IMR-90 (cell line): ENCODE data around the gene PAPLN. TPM values are rescaled to one million over a fixed set of nuclear protein-coding genes. Genes with fewer than 3 reads are reported as not detected.

Experiments
- ATAC-seq: fragments of 200-7000 bp; cut with Tn5 transposase; 2 replicates; pipeline ENCODE4 v1.9.1; 2020; ENCODE audit warnings: low read depth, mild to moderate bottlenecking, moderate library complexity
- BruUV-seq: library from RNA; stranded (reverse); fragments of 400-500 nt; replicated peaks from 2 replicates; lab custom pipeline; 2021; lab: Mats Ljungman, UMichigan
- CTCF ChIA-PET: fragments of 300-600 bp; formaldehyde crosslinking; extraction: SDS; loops from one replicate; lab custom pipeline; 2021; ENCODE audit warnings: antibody characterized with exemption; lab: Yijun Ruan, JAX
- POLR2A ChIA-PET: fragments of 300-600 bp; sonication (Branson Sonifier 250); formaldehyde crosslinking; loops from one replicate; lab custom pipeline; 2022; ENCODE audit warnings: antibody characterized with exemption; ENCODE audit not compliant: unreplicated experiment; lab: Charles Lee
- DNase-seq: peaks from one replicate; pipeline ENCODE4 v3.0.0; 2013
- H2AFZ ChIP-seq: replicated peaks from 2 replicates; pipeline ENCODE3; 2013; ENCODE audit warnings: low read length, mild to moderate bottlenecking; ENCODE audit not compliant: poor library complexity
- H2AK5ac ChIP-seq: 2 replicates; pipeline ENCODE4 v1.6.1; 2013; ENCODE audit warnings: low read depth, low read length, inconsistent platforms
- H2AK9ac ChIP-seq: replicated peaks from 2 replicates; pipeline ENCODE3; 2013; ENCODE audit warnings: mild to moderate bottlenecking, low read depth, low read length, moderate library complexity; ENCODE audit not compliant: poor library complexity
- H2BK120ac ChIP-seq: 2 replicates; pipeline ENCODE4 v1.6.1; 2013; ENCODE audit warnings: low read depth, low read length, inconsistent platforms
- H2BK15ac ChIP-seq: 3 replicates; pipeline ENCODE4 v1.6.1; 2013; ENCODE audit warnings: low read depth, low read length, inconsistent platforms
- H2BK20ac ChIP-seq: 2 replicates; pipeline ENCODE4 v1.6.1; 2013; ENCODE audit warnings: low read depth, mild to moderate bottlenecking, inconsistent platforms, low read length, moderate library complexity
- H2BK5ac ChIP-seq: 2 replicates; pipeline ENCODE4 v1.6.1; 2013; ENCODE audit warnings: mild to moderate bottlenecking, low read depth, low read length, inconsistent platforms; ENCODE audit not compliant: poor library complexity, severe bottlenecking
- H3K14ac ChIP-seq: replicated peaks from 2 replicates; pipeline ENCODE4 v1.6.1; 2013; ENCODE audit warnings: low read depth, low read length, inconsistent platforms
- H3K18ac ChIP-seq: 2 replicates; pipeline ENCODE4 v1.6.1; 2013; ENCODE audit warnings: low read depth, low read length, control low read depth
- H3K23ac ChIP-seq: 2 replicates; pipeline ENCODE4 v1.6.1; 2013; ENCODE audit warnings: low read depth, low read length, inconsistent platforms
- H3K27ac ChIP-seq: 2 replicates; pipeline ENCODE4 v1.5.1; 2013; ENCODE audit warnings: mild to moderate bottlenecking, control low read depth, low read length; ENCODE audit not compliant: insufficient read depth
- H3K27me3 ChIP-seq: 2 replicates; pipeline ENCODE4 v1.6.1; 2013; ENCODE audit warnings: low read length; ENCODE audit not compliant: control insufficient read depth, insufficient read depth
- H3K36me3 ChIP-seq: 2 replicates; pipeline ENCODE4 v1.6.1; 2013; ENCODE audit warnings: low read length, mixed read lengths; ENCODE audit not compliant: control insufficient read depth, insufficient read depth
- H3K4ac ChIP-seq: 2 replicates; pipeline ENCODE4 v1.6.1; 2013; ENCODE audit warnings: low read depth, low read length, inconsistent platforms
- H3K4me1 ChIP-seq: 2 replicates; pipeline ENCODE4 v1.6.1; 2013; ENCODE audit warnings: low read length, mixed read lengths; ENCODE audit not compliant: control insufficient read depth, insufficient read depth
- H3K4me2 ChIP-seq: 2 replicates; pipeline ENCODE4 v1.6.1; 2013; ENCODE audit warnings: low read depth, mild to moderate bottlenecking, control low read depth, low read length, moderate library complexity
- H3K4me3 ChIP-seq: 2 replicates; pipeline ENCODE4 v1.5.1; 2013; ENCODE audit warnings: low read depth, mild to moderate bottlenecking, control low read depth, low read length, moderate library complexity; ENCODE audit not compliant: insufficient read depth
- H3K56ac ChIP-seq: 2 replicates; pipeline ENCODE4 v1.6.1; 2013; ENCODE audit warnings: low read length, inconsistent platforms; ENCODE audit not compliant: insufficient read depth; ENCODE audit errors: extremely low read depth
- H3K79me1 ChIP-seq, 2 experiments: 2 replicates each; pipeline ENCODE4 v1.6.1; 2013; ENCODE audit warnings: low read length in 2 of 2, inconsistent platforms in 1 of 2, low read depth in 1 of 2
- H3K9ac ChIP-seq: 2 replicates; pipeline ENCODE4 v1.6.1; 2013; ENCODE audit warnings: low read depth, low read length, control low read depth
- H3K9me1 ChIP-seq: 2 replicates; pipeline ENCODE4 v1.6.1; 2013; ENCODE audit warnings: low read length, inconsistent platforms; ENCODE audit not compliant: insufficient read depth
- H3K9me3 ChIP-seq: 2 replicates; pipeline ENCODE4 v1.6.1; 2013; ENCODE audit warnings: low read length; ENCODE audit not compliant: control insufficient read depth, insufficient read depth
- H4K20me1 ChIP-seq: 2 replicates; pipeline ENCODE4 v1.6.1; 2013; ENCODE audit warnings: low read length, inconsistent platforms; ENCODE audit not compliant: insufficient read depth
- H4K5ac ChIP-seq: 2 replicates; pipeline ENCODE4 v1.6.1; 2013; ENCODE audit warnings: mild to moderate bottlenecking, low read depth, low read length, control low read depth
- H4K8ac ChIP-seq, 2 experiments: 2 replicates each; pipeline ENCODE4 v1.6.1; 2013; ENCODE audit warnings: low read depth in 2 of 2, low read length in 2 of 2, control low read depth in 1 of 2, inconsistent platforms in 1 of 2
- H4K91ac ChIP-seq: 2 replicates; pipeline ENCODE4 v1.6.1; 2013; ENCODE audit warnings: low read depth, low read length, inconsistent platforms; ENCODE audit not compliant: insufficient read depth
- BHLHE40 ChIP-seq: fragments of 150-350 bp; IDR thresholded peaks from 2 replicates; pipeline ENCODE4 v1.6.1; 2016; ENCODE audit warnings: mild to moderate bottlenecking, low read depth, low read length
- CEBPB ChIP-seq: IDR thresholded peaks from 2 replicates; pipeline ENCODE4 v1.6.1; 2012; ENCODE audit warnings: low read depth, low read length, improper control_type of control experiment
- CHD1 ChIP-seq: IDR thresholded peaks from 2 replicates; pipeline ENCODE4 v1.6.1; 2012; ENCODE audit warnings: low read depth, low read length, improper control_type of control experiment
- FOS ChIP-seq: fragments of 150-350 bp; IDR thresholded peaks from 2 replicates; pipeline ENCODE4 v1.6.1; 2016; ENCODE audit warnings: low read depth, low read length
- MAFK ChIP-seq: IDR thresholded peaks from 2 replicates; pipeline ENCODE4 v1.6.1; 2012; ENCODE audit warnings: low read depth, low read length, improper control_type of control experiment
- MAZ ChIP-seq: IDR thresholded peaks from 2 replicates; pipeline ENCODE4 v1.6.1; 2012; ENCODE audit warnings: low read depth, mild to moderate bottlenecking, low read length, improper control_type of control experiment, moderate library complexity, borderline replicate concordance
- MXI1 ChIP-seq: IDR thresholded peaks from 2 replicates; pipeline ENCODE4 v1.6.1; 2012; ENCODE audit warnings: low read depth, mild to moderate bottlenecking, low read length, moderate library complexity, borderline replicate concordance
- NFE2L2 ChIP-seq: fragments of 150-350 bp; IDR thresholded peaks from 2 replicates; pipeline ENCODE4 v1.6.1; 2016; ENCODE audit warnings: low read depth, mild to moderate bottlenecking, low read length
- POLR2A ChIP-seq: IDR thresholded peaks from 2 replicates; pipeline ENCODE4 v1.6.1; 2012; ENCODE audit warnings: mild to moderate bottlenecking, low read depth, low read length
- RAD21 ChIP-seq: IDR thresholded peaks from 2 replicates; pipeline ENCODE4 v1.6.1; 2012; ENCODE audit warnings: low read length, improper control_type of control experiment
- RCOR1 ChIP-seq: IDR thresholded peaks from 2 replicates; pipeline ENCODE4 v1.6.1; 2012; ENCODE audit warnings: mild to moderate bottlenecking, low read length, improper control_type of control experiment; ENCODE audit not compliant: insufficient replicate concordance
- RFX5 ChIP-seq: IDR thresholded peaks from 2 replicates; pipeline ENCODE4 v1.8.0; 2012; ENCODE audit warnings: low read depth, mild to moderate bottlenecking, low read length, moderate library complexity
- SMC3 ChIP-seq: fragments of 150-350 bp; IDR thresholded peaks from 2 replicates; pipeline ENCODE4 v1.6.1; 2016; ENCODE audit warnings: low read depth, mild to moderate bottlenecking, antibody characterized with exemption, low read length, moderate library complexity
- USF2 ChIP-seq: fragments of 150-350 bp; IDR thresholded peaks from 2 replicates; pipeline ENCODE4 v1.6.1; 2017; ENCODE audit warnings: mild to moderate bottlenecking, antibody characterized with exemption, low read length, low read depth
- WGBS, 2 experiments: methylation state at CpG; one replicate each; pipeline versions ENCODE4 v1.1.5 to v1.1.7; 2013; ENCODE audit warnings: missing lambda C conversion rate in 2 of 2; ENCODE audit not compliant: insufficient read length in 1 of 2; ENCODE audit errors: extremely low coverage in 2 of 2; 5-methylcytosine and 5-hydroxymethylcytosine counted together
- dilution Hi-C: fragments of 300-500 bp; cut with HindIII; formaldehyde crosslinking; loops from one replicate; pipeline ENCODE4 v1.14.3; 2018; ENCODE audit warnings: low sequenced_read_pairs; ENCODE audit not compliant: unreplicated experiment
- in situ Hi-C: fragments of 300-500 bp; cut with MboI; formaldehyde crosslinking; loops from 3 replicates; pipeline ENCODE4 v1.14.3; 2019; ENCODE audit warnings: low sequenced_read_pairs, inconsistent platforms, mixed read lengths
- intact Hi-C: fragments of 100-400 bp; cut with micrococcal nuclease; formaldehyde crosslinking; loops from 2 replicates; pipeline ENCODE4 v1.10.0; 2022
- polyA plus RNA-seq, 3 experiments: library from polyadenylated mRNA; depleted of rRNA; stranded (reverse); fragments of >200 nt; gene quantifications; 2 replicates each; pipeline ENCODE4 v1.2.3, GENCODE V29; 2012; ENCODE audit warnings: low replicate concordance in 1 of 3
- total RNA-seq: library from RNA; depleted of rRNA; stranded (reverse); fragments of >200 nt; gene quantifications from 2 replicates; pipeline ENCODE4 v1.2.3, GENCODE V29; 2012
- TF ChIP-seq, protein P1 (sequence below): fragments of 150-350 bp; IDR thresholded peaks from 2 replicates; pipeline ENCODE4 v1.6.1; 2016; ENCODE audit warnings: low read depth, mild to moderate bottlenecking, low read length, moderate library complexity, borderline replicate concordance
- TF ChIP-seq, protein P2 (sequence below): conservative IDR thresholded peaks from 2 replicates; pipeline ENCODE4 v1.5.1; 2012; ENCODE audit warnings: mild to moderate bottlenecking, low read depth, low read length, improper control_type of control experiment

PAPLN gene
- total and polyA plus RNA-seq, 2 of the 4 experiments (the other 2 are of a cell fraction) = 0.36 to 1.2 TPM

DNA sequence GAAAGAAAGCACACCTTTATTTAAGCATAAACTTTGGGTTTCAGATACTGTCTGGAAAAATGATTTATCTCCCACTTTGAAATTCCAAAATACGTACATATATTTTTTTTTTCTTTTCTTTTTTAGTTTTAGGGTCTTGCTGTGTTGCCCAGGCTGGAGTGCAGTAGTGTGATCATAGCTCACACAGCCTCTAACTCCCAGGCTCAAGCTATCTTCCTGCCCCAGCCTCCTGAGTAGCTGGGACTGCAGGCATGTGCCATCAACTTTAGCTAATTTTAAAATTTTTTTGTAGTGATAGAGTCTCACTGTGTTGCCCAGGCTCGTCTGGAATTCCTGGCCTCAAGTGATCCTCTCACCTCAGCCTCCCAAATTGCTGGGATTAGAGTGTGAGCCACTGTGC lies 45.9 kb upstream of the PAPLN start:
- in situ Hi-C loops (no loop called here), intact Hi-C loops (no loop called here), dilution Hi-C loops (no loop called here)
- WGBS, 2 experiments = no CpG with 5 or more reads among the region's 2 CpGs
- ChIA-PET CTCF (no interaction called here), POLR2A (no interaction called here)
- no peak overlapping the region for H3K23ac ChIP-seq
- no peak overlapping the region for H2AK9ac ChIP-seq
- H3K56ac ChIP-seq = no peak overlapping the region
- DNase-seq (no peak), ATAC-seq (no peak)
- H4K8ac ChIP-seq = no peak overlapping the region
- H2BK20ac ChIP-seq = no peak overlapping the region
- no peak overlapping the region for H3K27ac ChIP-seq
- H3K27me3 ChIP-seq = no peaks in the 10 kb centered on the region
- no peaks in the 10 kb centered on the region for H3K9me3 ChIP-seq
- H3K4me2 ChIP-seq = no peak overlapping the region
- no TSS peak for BruUV-seq
- H4K20me1 ChIP-seq = 0 out of 2 replicates have a peak, but pooled peaks cover 4% of the 10 kb centered on the region
- H3K4me3 ChIP-seq = no peak overlapping the region
- no peak overlapping the region for H3K9ac ChIP-seq
- no peak overlapping the region for H2BK5ac ChIP-seq
- H3K4ac ChIP-seq = no peak overlapping the region
- H3K18ac ChIP-seq = no peak overlapping the region
- H3K36me3 ChIP-seq = peaks cover 32% of the 10 kb centered on the region
- H2AK5ac ChIP-seq = no peak overlapping the region
- H4K91ac ChIP-seq = no peak overlapping the region
- TF ChIP-seq, protein P1, sequence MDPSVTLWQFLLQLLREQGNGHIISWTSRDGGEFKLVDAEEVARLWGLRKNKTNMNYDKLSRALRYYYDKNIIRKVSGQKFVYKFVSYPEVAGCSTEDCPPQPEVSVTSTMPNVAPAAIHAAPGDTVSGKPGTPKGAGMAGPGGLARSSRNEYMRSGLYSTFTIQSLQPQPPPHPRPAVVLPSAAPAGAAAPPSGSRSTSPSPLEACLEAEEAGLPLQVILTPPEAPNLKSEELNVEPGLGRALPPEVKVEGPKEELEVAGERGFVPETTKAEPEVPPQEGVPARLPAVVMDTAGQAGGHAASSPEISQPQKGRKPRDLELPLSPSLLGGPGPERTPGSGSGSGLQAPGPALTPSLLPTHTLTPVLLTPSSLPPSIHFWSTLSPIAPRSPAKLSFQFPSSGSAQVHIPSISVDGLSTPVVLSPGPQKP = no peak
- TF ChIP-seq MAFK = no peak
- TF ChIP-seq CEBPB = no peak
- no peak for TF ChIP-seq RFX5
- TF ChIP-seq POLR2A = no peak
- no peak for TF ChIP-seq SMC3
- TF ChIP-seq MAZ = no peak
- no peak for TF ChIP-seq FOS
- TF ChIP-seq RAD21 = no peak
- TF ChIP-seq NFE2L2 = no peak
- no peak for TF ChIP-seq CHD1
- TF ChIP-seq RCOR1 = no peak
- no peak for TF ChIP-seq USF2
- no peak for TF ChIP-seq BHLHE40
- no peak for TF ChIP-seq MXI1
- TF ChIP-seq, protein P2, sequence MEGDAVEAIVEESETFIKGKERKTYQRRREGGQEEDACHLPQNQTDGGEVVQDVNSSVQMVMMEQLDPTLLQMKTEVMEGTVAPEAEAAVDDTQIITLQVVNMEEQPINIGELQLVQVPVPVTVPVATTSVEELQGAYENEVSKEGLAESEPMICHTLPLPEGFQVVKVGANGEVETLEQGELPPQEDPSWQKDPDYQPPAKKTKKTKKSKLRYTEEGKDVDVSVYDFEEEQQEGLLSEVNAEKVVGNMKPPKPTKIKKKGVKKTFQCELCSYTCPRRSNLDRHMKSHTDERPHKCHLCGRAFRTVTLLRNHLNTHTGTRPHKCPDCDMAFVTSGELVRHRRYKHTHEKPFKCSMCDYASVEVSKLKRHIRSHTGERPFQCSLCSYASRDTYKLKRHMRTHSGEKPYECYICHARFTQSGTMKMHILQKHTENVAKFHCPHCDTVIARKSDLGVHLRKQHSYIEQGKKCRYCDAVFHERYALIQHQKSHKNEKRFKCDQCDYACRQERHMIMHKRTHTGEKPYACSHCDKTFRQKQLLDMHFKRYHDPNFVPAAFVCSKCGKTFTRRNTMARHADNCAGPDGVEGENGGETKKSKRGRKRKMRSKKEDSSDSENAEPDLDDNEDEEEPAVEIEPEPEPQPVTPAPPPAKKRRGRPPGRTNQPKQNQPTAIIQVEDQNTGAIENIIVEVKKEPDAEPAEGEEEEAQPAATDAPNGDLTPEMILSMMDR = no peak
- peaks cover 11 to 23% of the 10 kb centered on the region in 2 experiments; a peak in 3 of 4 replicates for H3K79me1 ChIP-seq
- H2BK15ac ChIP-seq = no peak overlapping the region
- no peak overlapping the region for H3K14ac ChIP-seq
- peaks cover 7% of the 10 kb centered on the region for H3K4me1 ChIP-seq
- H3K9me1 ChIP-seq = peaks cover 7% of the 10 kb centered on the region
- H4K5ac ChIP-seq = no peak overlapping the region
- H2AFZ ChIP-seq = no peak overlapping the region
- no peak overlapping the region for H2BK120ac ChIP-seq
